Panc1 (cell line): Measurements from ENCODE around the gene HS3ST5.

Experiments
- CTCF ChIP-seq: fragments of 450-650 bp; IDR thresholded peaks from 2 replicates; pipeline ENCODE4 v1.5.1; 2017; ENCODE audit warnings: mild to moderate bottlenecking
- SIN3A ChIP-seq: IDR thresholded peaks from 2 replicates; pipeline ENCODE4 v1.6.1; 2012; ENCODE audit warnings: low read depth, mild to moderate bottlenecking, low read length, moderate library complexity, borderline replicate concordance; ENCODE audit not compliant: insufficient read depth

GRCh38 chr6:114249522-114249921 is 93.3 kb downstream of the HS3ST5 start:
- TF ChIP-seq SIN3A (no peak), CTCF (no peak)
